Astrocyte of the cerebellum (primary cell): Measurements from ENCODE around the gene SLC9A5.

Experiments
- DNase-seq: peaks from one replicate; pipeline ENCODE4 v3.0.0-alpha.2; 2011; ENCODE audit warnings: low read depth
- H3K4me3 ChIP-seq: 2 replicates; pipeline ENCODE4 v1.5.1; 2011; ENCODE audit warnings: mild to moderate bottlenecking, low read depth, low read length, moderate library complexity
- in situ Hi-C: cut with HindIII; loops from 2 replicates; pipeline ENCODE4 v1.10.0; 2017; ENCODE audit warnings: low sequenced_read_pairs
- TF ChIP-seq, protein P1 (sequence below): IDR thresholded peaks from 2 replicates; pipeline ENCODE4 v1.5.1; 2012; ENCODE audit warnings: low read length, low read depth, moderate library complexity, mild to moderate bottlenecking; ENCODE audit errors: missing control alignments

The SLC9A5 gene, protein sequence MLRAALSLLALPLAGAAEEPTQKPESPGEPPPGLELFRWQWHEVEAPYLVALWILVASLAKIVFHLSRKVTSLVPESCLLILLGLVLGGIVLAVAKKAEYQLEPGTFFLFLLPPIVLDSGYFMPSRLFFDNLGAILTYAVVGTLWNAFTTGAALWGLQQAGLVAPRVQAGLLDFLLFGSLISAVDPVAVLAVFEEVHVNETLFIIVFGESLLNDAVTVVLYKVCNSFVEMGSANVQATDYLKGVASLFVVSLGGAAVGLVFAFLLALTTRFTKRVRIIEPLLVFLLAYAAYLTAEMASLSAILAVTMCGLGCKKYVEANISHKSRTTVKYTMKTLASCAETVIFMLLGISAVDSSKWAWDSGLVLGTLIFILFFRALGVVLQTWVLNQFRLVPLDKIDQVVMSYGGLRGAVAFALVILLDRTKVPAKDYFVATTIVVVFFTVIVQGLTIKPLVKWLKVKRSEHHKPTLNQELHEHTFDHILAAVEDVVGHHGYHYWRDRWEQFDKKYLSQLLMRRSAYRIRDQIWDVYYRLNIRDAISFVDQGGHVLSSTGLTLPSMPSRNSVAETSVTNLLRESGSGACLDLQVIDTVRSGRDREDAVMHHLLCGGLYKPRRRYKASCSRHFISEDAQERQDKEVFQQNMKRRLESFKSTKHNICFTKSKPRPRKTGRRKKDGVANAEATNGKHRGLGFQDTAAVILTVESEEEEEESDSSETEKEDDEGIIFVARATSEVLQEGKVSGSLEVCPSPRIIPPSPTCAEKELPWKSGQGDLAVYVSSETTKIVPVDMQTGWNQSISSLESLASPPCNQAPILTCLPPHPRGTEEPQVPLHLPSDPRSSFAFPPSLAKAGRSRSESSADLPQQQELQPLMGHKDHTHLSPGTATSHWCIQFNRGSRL

GRCh38 chr16:67248401-67249177 lies at the start of gene SLC9A5:
Gene SLC9A5 (plus strand): TSS chr16:67248979. CDS start chr16:67249015, 36 bp downstream.
- in situ Hi-C loops, result no loop called here
- DNase-seq, result no peak
- H3K4me3 ChIP-seq, result peak within 1 kb of the TSS; percentile 91
- TF ChIP-seq, protein P1, sequence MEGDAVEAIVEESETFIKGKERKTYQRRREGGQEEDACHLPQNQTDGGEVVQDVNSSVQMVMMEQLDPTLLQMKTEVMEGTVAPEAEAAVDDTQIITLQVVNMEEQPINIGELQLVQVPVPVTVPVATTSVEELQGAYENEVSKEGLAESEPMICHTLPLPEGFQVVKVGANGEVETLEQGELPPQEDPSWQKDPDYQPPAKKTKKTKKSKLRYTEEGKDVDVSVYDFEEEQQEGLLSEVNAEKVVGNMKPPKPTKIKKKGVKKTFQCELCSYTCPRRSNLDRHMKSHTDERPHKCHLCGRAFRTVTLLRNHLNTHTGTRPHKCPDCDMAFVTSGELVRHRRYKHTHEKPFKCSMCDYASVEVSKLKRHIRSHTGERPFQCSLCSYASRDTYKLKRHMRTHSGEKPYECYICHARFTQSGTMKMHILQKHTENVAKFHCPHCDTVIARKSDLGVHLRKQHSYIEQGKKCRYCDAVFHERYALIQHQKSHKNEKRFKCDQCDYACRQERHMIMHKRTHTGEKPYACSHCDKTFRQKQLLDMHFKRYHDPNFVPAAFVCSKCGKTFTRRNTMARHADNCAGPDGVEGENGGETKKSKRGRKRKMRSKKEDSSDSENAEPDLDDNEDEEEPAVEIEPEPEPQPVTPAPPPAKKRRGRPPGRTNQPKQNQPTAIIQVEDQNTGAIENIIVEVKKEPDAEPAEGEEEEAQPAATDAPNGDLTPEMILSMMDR, result no peak

GRCh38 chr16:67199011-67199807 lies 49.6 kb upstream of the SLC9A5 start, which contains the start of gene ELMO3:
Gene ELMO3 (plus strand): TSS chr16:67199131. CDS start chr16:67199327, 196 bp downstream.
- H3K4me3 ChIP-seq, result no peak within 1 kb of the TSS
- TF ChIP-seq, protein P1, result peak; percentile 34
- no peak for DNase-seq
- in situ Hi-C loops, result no loop called here

- in situ Hi-C loops, result no loop called here
- TF ChIP-seq, protein P1, result no peak
- H3K4me3 ChIP-seq, result no peak overlapping the region
- DNase-seq, result no peak
Measured at GRCh38 chr16:67199808-67200198, 49.0 kb upstream of the SLC9A5 start.

- no peak for DNase-seq
- H3K4me3 ChIP-seq, result no peak overlapping the region
- TF ChIP-seq, protein P1, result no peak
- in situ Hi-C loops, result no loop called here
Measured at GRCh38 chr16:67200491-67200890, 48.3 kb upstream of the SLC9A5 start.

GRCh38 chr16:67201411-67202345 lies 47.1 kb upstream of the SLC9A5 start:
- in situ Hi-C loops, result no loop called here

More at GRCh38 chr16:67201411-67202345, 47.1 kb upstream of the SLC9A5 start:
- TF ChIP-seq, protein P1, result no peak
- no peak for DNase-seq
- no peak overlapping the region for H3K4me3 ChIP-seq
